SK-N-SH (cell line): ENCODE results near the gene GSG1. TPM values are rescaled to one million over a fixed set of nuclear protein-coding genes. Genes with fewer than 3 reads are reported as not detected.

Experiments
- CTCF ChIA-PET: fragments of 300-600, 350-600 bp; formaldehyde crosslinking; extraction: SDS; loops from one replicate; lab custom pipeline; 2021; lab: Yijun Ruan, JAX
- POLR2A ChIA-PET: fragments of 350-600 bp; sonication (Branson Sonifier 250); formaldehyde crosslinking; extraction: SDS; loops from one replicate; lab custom pipeline; 2020; ENCODE audit warnings: antibody characterized with exemption, inconsistent platforms; lab: Yijun Ruan, JAX
- DNase-seq: peaks from one replicate; pipeline ENCODE4 v3.0.0; 2012
- H2AFZ ChIP-seq: fragments of 200-600 bp; sonication (generic); 2 replicates; pipeline ENCODE4 v1.8.1; 2016; ENCODE audit warnings: antibody characterized with exemption, mild to moderate bottlenecking, low read depth
- H3F3A ChIP-seq: fragments of 200-600 bp; sonication (generic); replicated peaks from 2 replicates; pipeline ENCODE3; 2016; ENCODE audit warnings: antibody characterized with exemption, mild to moderate bottlenecking; ENCODE audit not compliant: insufficient read depth
- H3K27ac ChIP-seq, 2 experiments: fragments of 200-500 bp in 1 of 2; fragments of 200-600 bp in 1 of 2; sonication (Bioruptor generic) in 1 of 2; sonication (generic), shearing (Covaris generic) in 1 of 2; 2 replicates each; pipeline versions ENCODE4 v1.5.1 to v1.6.1; 2014 to 2016; ENCODE audit warnings: low read depth in 2 of 2, inconsistent platforms in 1 of 2, low read length in 1 of 2, mild to moderate bottlenecking in 1 of 2, mixed read lengths in 1 of 2
- H3K27me3 ChIP-seq: fragments of 200-600 bp; sonication (generic), shearing (Covaris generic); 2 replicates; pipeline ENCODE4 v1.6.1; 2016; ENCODE audit warnings: mixed run types; ENCODE audit not compliant: insufficient read depth
- H3K36me3 ChIP-seq, 2 experiments: fragments of 200-500 bp in 1 of 2; fragments of 200-600 bp in 1 of 2; sonication (Bioruptor generic) in 1 of 2; sonication (generic) in 1 of 2; replicated peaks in 1 of 2; 2 replicates each; pipeline versions ENCODE3 to v1.5.1; 2014 to 2016; ENCODE audit warnings: low read length in 1 of 2, mild to moderate bottlenecking in 1 of 2; ENCODE audit not compliant: insufficient read depth in 2 of 2, control insufficient read depth in 1 of 2
- H3K4me1 ChIP-seq, 2 experiments: fragments of 200-500 bp in 1 of 2; fragments of 200-600 bp in 1 of 2; sonication (Bioruptor generic) in 1 of 2; sonication (generic), shearing (Covaris generic) in 1 of 2; 2 replicates each; pipeline versions ENCODE4 v1.5.1 to v1.6.1; 2014 to 2016; ENCODE audit warnings: low read depth in 1 of 2, low read length in 1 of 2, mixed run types in 1 of 2; ENCODE audit not compliant: insufficient read depth in 2 of 2, control insufficient read depth in 1 of 2
- H3K4me2 ChIP-seq: fragments of 200-600 bp; sonication (generic), shearing (Covaris generic); 2 replicates; pipeline ENCODE4 v1.6.1; 2017; ENCODE audit warnings: mixed run types
- H3K4me3 ChIP-seq, 2 experiments: fragments of 200-500 bp in 1 of 2; fragments of 200-600 bp in 1 of 2; sonication (Bioruptor generic) in 1 of 2; sonication (generic), shearing (Covaris generic) in 1 of 2; 2 replicates each; pipeline versions ENCODE4 v1.5.1 to v1.8.1; 2014 to 2016; ENCODE audit warnings: low read depth in 2 of 2, inconsistent platforms in 1 of 2, low read length in 1 of 2, mild to moderate bottlenecking in 1 of 2, mixed read lengths in 1 of 2, moderate library complexity in 1 of 2
- H3K79me2 ChIP-seq: fragments of 200-600 bp; sonication (generic); 2 replicates; pipeline ENCODE4 v1.8.1; 2017; ENCODE audit warnings: mild to moderate bottlenecking; ENCODE audit not compliant: insufficient read depth
- H3K9ac ChIP-seq: fragments of 200-600 bp; sonication (generic); 2 replicates; pipeline ENCODE4 v1.6.1; 2017; ENCODE audit warnings: mixed run types
- H3K9me2 ChIP-seq: fragments of 200-600 bp; sonication (generic); 2 replicates; pipeline ENCODE4 v1.6.1; 2017; ENCODE audit warnings: mixed run types
- H3K9me3 ChIP-seq: fragments of 200-600 bp; sonication (generic); 2 replicates; pipeline ENCODE4 v1.6.1; 2017; ENCODE audit warnings: mixed run types, mild to moderate bottlenecking, moderate library complexity
- H4K20me1 ChIP-seq: fragments of 200-600 bp; sonication (generic); 2 replicates; pipeline ENCODE4 v1.6.1; 2017; ENCODE audit warnings: mild to moderate bottlenecking, mixed run types; ENCODE audit not compliant: insufficient read depth
- EZH2phosphoT487 ChIP-seq: fragments of 200-600 bp; sonication (generic); IDR thresholded peaks from 2 replicates; pipeline ENCODE4 v1.6.1; 2017; ENCODE audit warnings: low read depth, mixed run types, mild to moderate bottlenecking, antibody characterized with exemption, moderate library complexity, borderline replicate concordance
- FOXM1 ChIP-seq: IDR thresholded peaks from 2 replicates; pipeline ENCODE4 v1.4.0; 2012; ENCODE audit warnings: low read depth, mild to moderate bottlenecking
- GABPA ChIP-seq: IDR thresholded peaks from 2 replicates; pipeline ENCODE4 v1.4.0; 2012; ENCODE audit warnings: low read depth, mild to moderate bottlenecking
- NRF1 ChIP-seq: IDR thresholded peaks from 2 replicates; pipeline ENCODE4 v1.6.1; 2012; ENCODE audit warnings: low read depth, mild to moderate bottlenecking, low read length
- PBX3 ChIP-seq: IDR thresholded peaks from 2 replicates; pipeline ENCODE4; 2012
- SIN3A ChIP-seq: IDR thresholded peaks from 2 replicates; pipeline ENCODE4 v1.6.1; 2012; ENCODE audit warnings: low read depth, mild to moderate bottlenecking, low read length, moderate library complexity, borderline replicate concordance
- TAF1 ChIP-seq: IDR thresholded peaks from 2 replicates; pipeline ENCODE4 v1.6.1; 2012; ENCODE audit warnings: low read depth, mild to moderate bottlenecking, low read length, moderate library complexity, borderline replicate concordance
- TCF12 ChIP-seq: IDR thresholded peaks from 2 replicates; pipeline ENCODE4 v1.4.0; 2012
- USF2 ChIP-seq: fragments of 150-350 bp; IDR thresholded peaks from 2 replicates; pipeline ENCODE4 v1.6.1; 2017; ENCODE audit warnings: antibody characterized with exemption, low read length, low read depth, borderline replicate concordance
- YY1 ChIP-seq: IDR thresholded peaks from 2 replicates; pipeline ENCODE4 v1.4.0; 2012; ENCODE audit warnings: low read depth, mild to moderate bottlenecking
- WGBS: methylation state at CpG from one replicate; pipeline ENCODE4 v1.1.6; 2017; ENCODE audit warnings: low lambda C conversion rate; 5-methylcytosine and 5-hydroxymethylcytosine counted together
- polyA plus RNA-seq, 3 experiments: library from polyadenylated mRNA; depleted of rRNA; stranded (reverse); fragments of >200 nt; gene quantifications; 2 replicates each; pipeline ENCODE4 v1.2.3, GENCODE V29; 2012
- TF ChIP-seq, protein P1 (sequence below): IDR thresholded peaks from 2 replicates; pipeline ENCODE4 v1.4.0; 2012; ENCODE audit warnings: low read depth
- TF ChIP-seq, protein P2 (sequence below): IDR thresholded peaks from 2 replicates; pipeline ENCODE4 v1.4.0; 2012; ENCODE audit warnings: low read depth, borderline replicate concordance

Gene GSG1
- polyA plus RNA-seq, 1 of the 3 experiments (the other 2 are of a cell fraction), result 0.39 TPM

- Histone ChIP-seq H3K27ac (no peak overlapping the region), H3K9me2 (no peaks in the 10 kb centered on the region), H3K36me3 (no peaks in the 10 kb centered on the region), H3K4me1 (peaks cover 0 to 2% of the 10 kb centered on the region in 2 experiments; a peak in 2 of 4 replicates), H3K9ac (no peak overlapping the region), H3K79me2 (no peaks in the 10 kb centered on the region), H3K9me3 (peaks cover 7% of the 10 kb centered on the region; the same call in 1 of the 2 replicates), H3K27me3 (no peaks in the 10 kb centered on the region), H4K20me1 (no peaks in the 10 kb centered on the region), H2AFZ (no peak overlapping the region), H3K4me2 (no peak overlapping the region), H3K4me3 (no peak overlapping the region), H3F3A (no peaks in the 10 kb centered on the region)
- ChIA-PET POLR2A (no interaction called here), CTCF (no interaction called here)
- WGBS, result 77% methylated on average over 3 of the region's 3 CpGs
- TF ChIP-seq TAF1, result no peak
- DNase-seq, result no peak
Measured at GRCh38 chr12:13049816-13050215, 53.7 kb downstream of the GSG1 start.

DNA sequence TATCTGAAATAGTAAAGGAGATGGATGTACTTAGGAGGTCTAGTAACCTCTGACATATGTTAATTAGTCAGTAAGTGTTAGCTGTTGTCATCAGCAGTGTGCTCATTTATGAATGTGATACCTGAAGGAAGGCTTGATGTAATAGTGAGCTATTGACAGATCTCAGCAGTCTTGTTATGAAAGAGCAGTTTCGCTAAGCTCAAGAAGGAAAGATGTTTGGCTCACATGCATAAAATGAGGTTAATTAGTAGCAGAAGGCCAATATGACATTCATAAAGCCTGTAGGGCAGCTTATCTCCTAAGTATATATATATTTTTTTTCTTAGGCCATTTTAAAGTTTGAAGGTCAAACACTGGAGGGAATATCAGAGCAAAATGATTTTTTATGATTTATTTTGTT, 56.5 kb downstream of the GSG1 start:
- H3K9ac ChIP-seq, result no peak overlapping the region
- no peaks in the 10 kb centered on the region for H3F3A ChIP-seq
- H3K4me1 ChIP-seq, result peaks cover 0 to 4% of the 10 kb centered on the region in 2 experiments; a peak in 2 of 4 replicates
- no peak overlapping the region for H3K4me2 ChIP-seq
- WGBS, result 95% methylated on average over 1 of the region's 1 CpG
- H3K27ac ChIP-seq, result no peak overlapping the region
- H3K36me3 ChIP-seq, result no peaks in the 10 kb centered on the region
- no peaks in the 10 kb centered on the region for H3K9me2 ChIP-seq
- TF ChIP-seq SIN3A (no peak), GABPA (no peak), USF2 (no peak)
- H3K4me3 ChIP-seq, result no peak overlapping the region
- no peak overlapping the region for H2AFZ ChIP-seq
- no peaks in the 10 kb centered on the region for H4K20me1 ChIP-seq
- POLR2A ChIA-PET, result no interaction called here
- no peak for DNase-seq
- H3K27me3 ChIP-seq, result no peaks in the 10 kb centered on the region
- H3K9me3 ChIP-seq, result no peaks in the 10 kb centered on the region
- no peaks in the 10 kb centered on the region for H3K79me2 ChIP-seq
- CTCF ChIA-PET, result interaction anchor here (1.8 to 3.2 kb wide), 2 partner anchors 12 to 165 kb away, joined by 7 to 9 read pairs; no protein-coding TSS in a partner anchor

GRCh38 chr12:13045816-13046215, 57.7 kb downstream of the GSG1 start:
- POLR2A ChIA-PET, result no interaction called here

More at GRCh38 chr12:13045816-13046215, 57.7 kb downstream of the GSG1 start:
- no peak overlapping the region for H2AFZ ChIP-seq
- no peak for TF ChIP-seq TCF12
- TF ChIP-seq NRF1, result no peak
- TF ChIP-seq GABPA, result no peak
- no peak for TF ChIP-seq PBX3
- no peak for TF ChIP-seq EZH2phosphoT487
- TF ChIP-seq, protein P1, sequence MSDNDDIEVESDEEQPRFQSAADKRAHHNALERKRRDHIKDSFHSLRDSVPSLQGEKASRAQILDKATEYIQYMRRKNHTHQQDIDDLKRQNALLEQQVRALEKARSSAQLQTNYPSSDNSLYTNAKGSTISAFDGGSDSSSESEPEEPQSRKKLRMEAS, result no peak
- no peak for TF ChIP-seq YY1
- TF ChIP-seq, protein P2, sequence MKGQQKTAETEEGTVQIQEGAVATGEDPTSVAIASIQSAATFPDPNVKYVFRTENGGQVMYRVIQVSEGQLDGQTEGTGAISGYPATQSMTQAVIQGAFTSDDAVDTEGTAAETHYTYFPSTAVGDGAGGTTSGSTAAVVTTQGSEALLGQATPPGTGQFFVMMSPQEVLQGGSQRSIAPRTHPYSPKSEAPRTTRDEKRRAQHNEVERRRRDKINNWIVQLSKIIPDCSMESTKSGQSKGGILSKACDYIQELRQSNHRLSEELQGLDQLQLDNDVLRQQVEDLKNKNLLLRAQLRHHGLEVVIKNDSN, result no peak
- no peak for TF ChIP-seq SIN3A
- TF ChIP-seq FOXM1, result no peak
- H4K20me1 ChIP-seq, result no peaks in the 10 kb centered on the region
- no peak overlapping the region for H3K4me3 ChIP-seq
- WGBS, result 98% methylated on average over 8 of the region's 8 CpGs
- DNase-seq, result no peak
- no peak overlapping the region for H3K27ac ChIP-seq
- H3K9ac ChIP-seq, result no peak overlapping the region
- no peaks in the 10 kb centered on the region for H3K79me2 ChIP-seq
- CTCF ChIA-PET, result interaction anchor here (3.2 kb wide), 1 partner anchor 11 kb away, joined by 9 read pairs; no protein-coding TSS in a partner anchor
- no peak overlapping the region for H3K4me2 ChIP-seq
- H3K4me1 ChIP-seq, result peaks cover 0 to 4% of the 10 kb centered on the region in 2 experiments; a peak in 2 of 4 replicates
- no peaks in the 10 kb centered on the region for H3F3A ChIP-seq
- H3K9me3 ChIP-seq, result no peaks in the 10 kb centered on the region
- no peaks in the 10 kb centered on the region for H3K27me3 ChIP-seq
- H3K36me3 ChIP-seq, result no peaks in the 10 kb centered on the region
- H3K9me2 ChIP-seq, result no peaks in the 10 kb centered on the region
